Mammary epithelial cell (primary cell): ENCODE measurements around the gene KYNU.

Experiments used
- CTCF ChIP-seq, 2 donors: IDR thresholded peaks in 1 of 2; conservative IDR thresholded peaks in 1 of 2; 2 replicates each; pipeline ENCODE4 v1.5.1; 2011 to 2012; ENCODE audit warnings: inconsistent platforms in 2 of 2, low read length in 2 of 2, mild to moderate bottlenecking in 2 of 2, control low read depth in 1 of 2, low read depth in 1 of 2; ENCODE audit not compliant: insufficient read depth in 1 of 2; ENCODE audit errors: extremely low read depth in 1 of 2
- EZH2 ChIP-seq: IDR thresholded peaks from 2 replicates; pipeline ENCODE4 v1.6.1; 2012; ENCODE audit warnings: low read length, inconsistent platforms, borderline replicate concordance

GRCh38 chr2:142885543-142885942 is 8.1 kb downstream of the KYNU start:
- TF ChIP-seq CTCF (conservative IDR thresholded peaks at IDR 0.05 in 1 of 2, IDR thresholded peaks at IDR 0.05 in 1 of 2; ENCODE audit: extremely low read depth in 1 of 2, insufficient read depth in 1 of 2, low read depth in 1 of 2, low read length in 2 of 2) (no peak), EZH2 (no peak)
